Neural progenitor cell (in vitro differentiated cells): ENCODE measurements around the gene DIABLO. TPM values are rescaled to one million over a fixed set of nuclear protein-coding genes. Genes with fewer than 3 reads are reported as not detected.

ENCODE experiments used
- DNase-seq: peaks from one replicate; pipeline ENCODE4 v3.0.0-alpha.2; 2016; ENCODE audit warnings: low spot score
- H2AFZ ChIP-seq: fragments of 200-600 bp; sonication (generic); replicated peaks from 2 replicates; pipeline ENCODE4 v1.6.1; 2016; ENCODE audit warnings: antibody characterized with exemption
- H3F3A ChIP-seq: fragments of 200-600 bp; sonication (generic); 2 replicates; pipeline ENCODE4 v1.6.1; 2016; ENCODE audit warnings: antibody characterized with exemption, low read depth
- H3K27ac ChIP-seq: fragments of 200-600 bp; sonication (generic); 2 replicates; pipeline ENCODE4 v1.5.1; 2016; ENCODE audit warnings: mild to moderate bottlenecking
- H3K27me3 ChIP-seq: fragments of 200-600 bp; sonication (generic); 2 replicates; pipeline ENCODE4 v1.6.1; 2016; ENCODE audit warnings: mild to moderate bottlenecking, moderate library complexity
- H3K36me3 ChIP-seq: fragments of 200-600 bp; sonication (generic); 2 replicates; pipeline ENCODE4 v1.5.1; 2016
- H3K4me1 ChIP-seq: fragments of 200-600 bp; sonication (generic); 2 replicates; pipeline ENCODE4 v1.6.1; 2016; ENCODE audit warnings: mixed run types
- H3K4me2 ChIP-seq: fragments of 200-600 bp; sonication (generic); 2 replicates; pipeline ENCODE4 v1.6.1; 2016
- H3K4me3 ChIP-seq: fragments of 200-600 bp; sonication (generic); 2 replicates; pipeline ENCODE4 v1.5.1; 2016
- H3K79me2 ChIP-seq: fragments of 200-600 bp; sonication (generic); 2 replicates; pipeline ENCODE4 v1.6.1; 2016; ENCODE audit warnings: low read depth
- H3K9ac ChIP-seq: fragments of 200-600 bp; sonication (generic); 2 replicates; pipeline ENCODE4 v1.6.1; 2016
- H3K9me3 ChIP-seq: fragments of 200-600 bp; sonication (generic); 2 replicates; pipeline ENCODE4 v1.5.1; 2016; ENCODE audit warnings: low read depth
- H4K20me1 ChIP-seq: fragments of 200-600 bp; sonication (generic); 2 replicates; pipeline ENCODE4 v1.6.1; 2016; ENCODE audit warnings: low read depth
- H3K27ac Mint-ChIP-seq: 3 replicates; pipeline ENCODE4 v1.8.0; 2021; ENCODE audit warnings: mixed read lengths
- H3K27me3 Mint-ChIP-seq: 2 replicates; pipeline ENCODE4 v1.8.0; 2022; ENCODE audit warnings: low read depth, mild to moderate bottlenecking, inconsistent platforms, moderate library complexity, mixed read lengths; ENCODE audit not compliant: insufficient read depth
- H3K36me3 Mint-ChIP-seq: 3 replicates; pipeline ENCODE4 v1.8.0; 2021; ENCODE audit warnings: mixed read lengths
- H3K4me1 Mint-ChIP-seq: 3 replicates; pipeline ENCODE4 v1.8.0; 2021; ENCODE audit warnings: mixed read lengths
- H3K4me3 Mint-ChIP-seq: 3 replicates; pipeline ENCODE4 v1.8.0; 2021; ENCODE audit warnings: mild to moderate bottlenecking, moderate library complexity, mixed read lengths
- H3K9me3 Mint-ChIP-seq: 3 replicates; pipeline ENCODE4 v1.8.0; 2020; ENCODE audit warnings: mixed read lengths
- EZH2 ChIP-seq: fragments of 200-600 bp; sonication (generic); IDR thresholded peaks from 2 replicates; pipeline ENCODE4 v1.6.1; 2017; ENCODE audit warnings: antibody characterized with exemption, mild to moderate bottlenecking, moderate library complexity
- EZH2phosphoT487 ChIP-seq: fragments of 200-600 bp; sonication (generic); IDR thresholded peaks from 2 replicates; pipeline ENCODE4 v1.6.1; 2017; ENCODE audit warnings: antibody characterized with exemption
- total RNA-seq: library from RNA; depleted of rRNA; stranded (reverse); fragments of >200 nt; gene quantifications from 2 replicates; pipeline ENCODE4 v1.2.3, GENCODE V29; 2015; ENCODE audit warnings: low replicate concordance
- TF ChIP-seq, protein P1 (sequence below): fragments of 200-600 bp; sonication (generic); IDR thresholded peaks from 2 replicates; pipeline ENCODE4 v1.5.1; 2017; ENCODE audit warnings: antibody characterized with exemption, mild to moderate bottlenecking

Gene DIABLO
- total RNA-seq, 1 donor from 2014 or later = 131 TPM

GRCh38 chr12:122250536-122250935 lies 24.7 kb upstream of the DIABLO start:
- H3K9ac ChIP-seq = no peak overlapping the region
- H3K36me3 ChIP-seq = no peaks in the 10 kb centered on the region
- Mint-ChIP-seq H3K36me3 (peaks cover 4% of the 10 kb centered on the region), H3K4me1 (no peaks in the 10 kb centered on the region), H3K9me3 (no peaks in the 10 kb centered on the region), H3K4me3 (no peak overlapping the region), H3K27me3 (peaks cover 3% of the 10 kb centered on the region), H3K27ac (no peak overlapping the region)
- DNase-seq = no peak
- H2AFZ ChIP-seq = no peak overlapping the region
- no peaks in the 10 kb centered on the region for H3K4me1 ChIP-seq
- H4K20me1 ChIP-seq = no peaks in the 10 kb centered on the region
- TF ChIP-seq, protein P1, sequence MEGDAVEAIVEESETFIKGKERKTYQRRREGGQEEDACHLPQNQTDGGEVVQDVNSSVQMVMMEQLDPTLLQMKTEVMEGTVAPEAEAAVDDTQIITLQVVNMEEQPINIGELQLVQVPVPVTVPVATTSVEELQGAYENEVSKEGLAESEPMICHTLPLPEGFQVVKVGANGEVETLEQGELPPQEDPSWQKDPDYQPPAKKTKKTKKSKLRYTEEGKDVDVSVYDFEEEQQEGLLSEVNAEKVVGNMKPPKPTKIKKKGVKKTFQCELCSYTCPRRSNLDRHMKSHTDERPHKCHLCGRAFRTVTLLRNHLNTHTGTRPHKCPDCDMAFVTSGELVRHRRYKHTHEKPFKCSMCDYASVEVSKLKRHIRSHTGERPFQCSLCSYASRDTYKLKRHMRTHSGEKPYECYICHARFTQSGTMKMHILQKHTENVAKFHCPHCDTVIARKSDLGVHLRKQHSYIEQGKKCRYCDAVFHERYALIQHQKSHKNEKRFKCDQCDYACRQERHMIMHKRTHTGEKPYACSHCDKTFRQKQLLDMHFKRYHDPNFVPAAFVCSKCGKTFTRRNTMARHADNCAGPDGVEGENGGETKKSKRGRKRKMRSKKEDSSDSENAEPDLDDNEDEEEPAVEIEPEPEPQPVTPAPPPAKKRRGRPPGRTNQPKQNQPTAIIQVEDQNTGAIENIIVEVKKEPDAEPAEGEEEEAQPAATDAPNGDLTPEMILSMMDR = no peak
- no peak for TF ChIP-seq EZH2
- TF ChIP-seq EZH2phosphoT487 = no peak
- no peak overlapping the region for H3K27ac ChIP-seq
- no peak overlapping the region for H3K4me3 ChIP-seq
- no peaks in the 10 kb centered on the region for H3K79me2 ChIP-seq
- no peaks in the 10 kb centered on the region for H3K9me3 ChIP-seq
- no peak overlapping the region for H3K4me2 ChIP-seq
- H3F3A ChIP-seq = no peaks in the 10 kb centered on the region
- H3K27me3 ChIP-seq = no peaks in the 10 kb centered on the region

DNA sequence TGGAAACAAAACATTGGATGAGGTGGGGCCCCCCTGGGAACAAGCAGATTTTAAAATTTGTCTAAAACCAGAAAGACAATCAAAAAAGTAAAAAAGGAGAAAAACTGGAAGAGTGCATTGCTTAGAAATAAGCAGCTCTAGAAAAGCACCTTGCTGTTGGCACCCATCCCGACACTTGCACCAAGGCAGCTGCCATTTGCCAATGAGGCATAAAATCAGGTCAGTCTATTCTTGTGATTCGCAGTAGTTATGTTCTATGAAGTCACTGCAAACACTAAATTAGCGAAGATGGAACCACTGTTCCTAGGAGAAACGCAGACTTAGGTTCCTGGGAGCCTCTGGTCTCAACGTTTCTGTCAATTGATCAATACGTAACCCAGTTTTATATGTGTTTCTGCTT lies 24.2 kb upstream of the DIABLO start:
- no peak for DNase-seq
- H3K36me3 Mint-ChIP-seq = peaks cover 4% of the 10 kb centered on the region
- H3K27me3 Mint-ChIP-seq = peaks cover 3% of the 10 kb centered on the region
- TF ChIP-seq, protein P1 = no peak
- TF ChIP-seq EZH2phosphoT487 (no peak), EZH2 (no peak)
- H3K4me3 Mint-ChIP-seq = no peak overlapping the region
- Histone ChIP-seq H3K36me3 (no peaks in the 10 kb centered on the region), H3K9ac (no peak overlapping the region), H3K4me3 (no peak overlapping the region), H3K4me2 (no peak overlapping the region), H3K27ac (no peak overlapping the region), H2AFZ (no peak overlapping the region), H3K27me3 (no peaks in the 10 kb centered on the region), H4K20me1 (no peaks in the 10 kb centered on the region), H3F3A (no peaks in the 10 kb centered on the region), H3K9me3 (no peaks in the 10 kb centered on the region), H3K4me1 (no peaks in the 10 kb centered on the region), H3K79me2 (no peaks in the 10 kb centered on the region)
- no peak overlapping the region for H3K27ac Mint-ChIP-seq
- no peaks in the 10 kb centered on the region for H3K4me1 Mint-ChIP-seq
- no peaks in the 10 kb centered on the region for H3K9me3 Mint-ChIP-seq

- no peaks in the 10 kb centered on the region for H3K9me3 ChIP-seq
- Mint-ChIP-seq H3K36me3 (peaks cover 8% of the 10 kb centered on the region), H3K27me3 (peaks cover 2% of the 10 kb centered on the region), H3K9me3 (no peaks in the 10 kb centered on the region), H3K4me3 (no peak overlapping the region), H3K4me1 (no peaks in the 10 kb centered on the region), H3K27ac (no peak overlapping the region)
- no peak for TF ChIP-seq EZH2phosphoT487
- no peak for TF ChIP-seq EZH2
- TF ChIP-seq, protein P1 = no peak
- H3K4me2 ChIP-seq = no peak overlapping the region
- no peaks in the 10 kb centered on the region for H3F3A ChIP-seq
- H2AFZ ChIP-seq = no peak overlapping the region
- no peak for DNase-seq
- no peaks in the 10 kb centered on the region for H3K36me3 ChIP-seq
- no peak overlapping the region for H3K4me3 ChIP-seq
- H3K9ac ChIP-seq = no peak overlapping the region
- H3K27me3 ChIP-seq = no peaks in the 10 kb centered on the region
- no peak overlapping the region for H3K27ac ChIP-seq
- no peaks in the 10 kb centered on the region for H4K20me1 ChIP-seq
- no peaks in the 10 kb centered on the region for H3K79me2 ChIP-seq
- H3K4me1 ChIP-seq = no peaks in the 10 kb centered on the region
These were observed 19.7 kb upstream of the DIABLO start for GRCh38 chr12:122245553-122245952.
